AG10803 (cell line): ENCODE results near the gene LHFPL6.

Experiments used
- DNase-seq: peaks from one replicate; pipeline ENCODE4 v3.0.0; 2010; ENCODE audit warnings: low read depth
- H3K4me3 ChIP-seq: 2 replicates; pipeline ENCODE4 v1.5.1; 2011; ENCODE audit warnings: mild to moderate bottlenecking, low read length, control low read depth
- CTCF ChIP-seq: conservative IDR thresholded peaks from 2 replicates; pipeline ENCODE4 v1.5.1; 2011; ENCODE audit warnings: mild to moderate bottlenecking, low read length, control low read depth, inconsistent platforms

Gene LHFPL6

GRCh38 chr13:39457274-39457673 lies 145.7 kb downstream of the LHFPL6 start:
- no peak for DNase-seq
- TF ChIP-seq CTCF = no peak
- no peak overlapping the region for H3K4me3 ChIP-seq

GRCh38 chr13:39455521-39456175 lies 147.3 kb downstream of the LHFPL6 start:
- no peak for DNase-seq
- H3K4me3 ChIP-seq = no peak overlapping the region
- no peak for TF ChIP-seq CTCF

GRCh38 chr13:39452834-39453233 lies 150.2 kb downstream of the LHFPL6 start:
- no peak overlapping the region for H3K4me3 ChIP-seq
- DNase-seq = no peak
- TF ChIP-seq CTCF = no peak

GRCh38 chr13:39452417-39452816 lies 150.6 kb downstream of the LHFPL6 start:
- DNase-seq = peak; percentile 29
- H3K4me3 ChIP-seq = no peak overlapping the region
- no peak for TF ChIP-seq CTCF

- H3K4me3 ChIP-seq = no peak overlapping the region
- no peak for TF ChIP-seq CTCF
- peak; percentile 44 for DNase-seq
Observed at GRCh38 chr13:39451860-39452301, 151.1 kb downstream of the LHFPL6 start.

GRCh38 chr13:39451301-39451700 lies 151.7 kb downstream of the LHFPL6 start:
- TF ChIP-seq CTCF = no peak
- peak; percentile 52 for DNase-seq
- H3K4me3 ChIP-seq = no peak overlapping the region

GRCh38 chr13:39450176-39450575 lies 152.8 kb downstream of the LHFPL6 start:
- no peak overlapping the region for H3K4me3 ChIP-seq
- no peak for TF ChIP-seq CTCF
- DNase-seq = no peak
